ES-I3 (cell line): Measurements from ENCODE around the gene YAE1.
"Not testable (repeated sequence)": the region's sequence is repeated elsewhere in the genome, so short reads cannot be mapped to it uniquely, and the experiment has no call there.

ENCODE experiments used
- H3K36me3 ChIP-seq: 2 replicates; pipeline ENCODE4 v1.6.1; 2013; ENCODE audit warnings: mild to moderate bottlenecking, low read length, control low read depth, moderate library complexity; ENCODE audit not compliant: insufficient read depth
- H3K4me1 ChIP-seq: 2 replicates; pipeline ENCODE4 v1.6.1; 2013; ENCODE audit warnings: mild to moderate bottlenecking, control low read depth, low read length; ENCODE audit not compliant: insufficient read depth
- H3K9ac ChIP-seq: 2 replicates; pipeline ENCODE4 v1.6.1; 2013; ENCODE audit warnings: low read depth, mild to moderate bottlenecking, low read length, moderate library complexity
- H3K9me3 ChIP-seq: 2 replicates; pipeline ENCODE4 v1.6.1; 2013; ENCODE audit warnings: mild to moderate bottlenecking, low read length, moderate library complexity; ENCODE audit not compliant: control insufficient read depth, insufficient read depth

The YAE1 gene

DNA sequence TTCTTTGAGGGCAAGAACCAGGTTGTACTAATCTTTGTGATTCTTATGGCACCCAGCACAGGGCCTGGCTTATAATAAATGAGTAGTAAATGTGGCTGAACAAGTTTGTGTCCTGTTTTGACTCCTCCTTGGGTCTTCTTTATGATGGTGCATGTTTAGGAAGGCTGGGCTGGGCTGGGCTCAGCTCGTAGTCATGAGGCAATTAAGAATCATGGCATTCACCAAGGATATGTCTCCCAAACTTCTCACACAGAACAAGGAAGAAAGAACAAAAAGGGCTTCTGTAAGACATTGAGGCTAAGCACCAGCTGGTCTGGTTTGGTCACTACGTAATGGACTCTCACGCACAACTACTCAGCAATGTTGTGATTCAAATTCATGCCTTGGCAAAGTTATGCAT lies 30.5 kb upstream of the YAE1 start:
- H3K9me3 ChIP-seq, result no peaks in the 10 kb centered on the region
- H3K36me3 ChIP-seq, result no peaks in the 10 kb centered on the region
- no peak overlapping the region for H3K9ac ChIP-seq
- 0 out of 2 replicates have a peak, but pooled peaks cover 12% of the 10 kb centered on the region for H3K4me1 ChIP-seq

DNA sequence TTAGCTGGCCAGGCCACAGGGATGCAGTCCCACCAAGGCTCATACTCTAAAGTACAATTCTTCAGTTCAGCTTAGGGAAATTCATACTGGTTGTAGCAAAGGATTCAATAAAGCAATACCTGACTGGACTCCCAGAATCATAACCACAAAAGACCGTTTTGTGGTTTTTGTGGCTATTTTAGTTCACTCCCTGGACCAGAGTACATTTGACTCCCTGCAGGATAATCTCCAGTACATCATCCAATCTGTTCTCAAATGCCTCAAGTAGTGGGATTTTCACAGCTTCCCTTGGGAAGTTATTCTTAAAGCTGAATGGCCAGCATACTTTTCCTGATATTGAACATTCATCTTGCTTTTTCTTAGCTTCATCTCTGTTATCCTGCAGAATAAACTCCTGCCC lies 29.3 kb upstream of the YAE1 start:
- Histone ChIP-seq H3K36me3 (no peaks in the 10 kb centered on the region), H3K9ac (no peak overlapping the region), H3K9me3 (no peaks in the 10 kb centered on the region), H3K4me1 (0 out of 2 replicates have a peak, but pooled peaks cover 10% of the 10 kb centered on the region)

DNA sequence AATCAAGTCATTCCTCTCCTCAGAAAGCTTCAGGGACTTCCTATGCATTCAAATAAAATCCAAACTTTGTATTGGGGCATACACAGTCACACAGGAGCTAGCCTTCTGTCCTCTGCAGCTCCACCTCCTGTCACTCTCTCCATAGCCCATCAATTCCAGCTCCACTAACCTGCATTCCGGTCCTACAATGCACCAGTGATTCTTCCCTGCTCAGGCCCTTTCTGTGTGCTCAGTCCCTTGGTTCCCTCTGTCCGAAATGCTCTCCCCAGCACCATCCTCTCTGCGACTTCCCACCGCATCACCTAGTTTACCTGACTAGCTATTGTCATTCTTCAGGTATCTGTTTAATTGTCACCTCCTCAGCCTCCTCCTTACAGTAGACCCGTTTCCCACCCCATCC lies 26.4 kb upstream of the YAE1 start:
- H3K36me3 ChIP-seq, result no peaks in the 10 kb centered on the region
- H3K4me1 ChIP-seq, result 0 out of 2 replicates have a peak, but pooled peaks cover 10% of the 10 kb centered on the region
- H3K9me3 ChIP-seq, result no peaks in the 10 kb centered on the region
- H3K9ac ChIP-seq, result no peak overlapping the region

DNA sequence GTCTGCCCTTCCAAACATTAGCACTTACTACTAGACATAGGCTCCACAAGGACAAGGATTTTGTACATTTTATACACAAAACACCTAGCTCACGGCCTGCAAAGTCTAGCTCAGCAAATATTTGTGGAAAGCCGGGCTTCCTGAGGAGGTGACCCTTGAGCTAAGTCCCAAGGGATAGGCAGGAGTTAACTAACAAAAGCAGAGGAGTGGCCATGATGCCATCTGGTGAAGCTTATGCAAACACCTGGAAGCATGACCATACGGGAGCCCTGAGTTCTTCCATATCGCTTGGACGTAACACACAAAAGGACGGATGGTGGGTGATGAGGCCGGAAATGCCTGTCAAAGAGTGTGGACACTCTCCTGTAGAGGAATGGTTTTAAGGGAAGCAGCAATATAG lies 25.9 kb upstream of the YAE1 start:
- H3K9ac ChIP-seq, result no peak overlapping the region
- no peaks in the 10 kb centered on the region for H3K36me3 ChIP-seq
- 0 out of 2 replicates have a peak, but pooled peaks cover 10% of the 10 kb centered on the region for H3K4me1 ChIP-seq
- H3K9me3 ChIP-seq, result no peaks in the 10 kb centered on the region

DNA sequence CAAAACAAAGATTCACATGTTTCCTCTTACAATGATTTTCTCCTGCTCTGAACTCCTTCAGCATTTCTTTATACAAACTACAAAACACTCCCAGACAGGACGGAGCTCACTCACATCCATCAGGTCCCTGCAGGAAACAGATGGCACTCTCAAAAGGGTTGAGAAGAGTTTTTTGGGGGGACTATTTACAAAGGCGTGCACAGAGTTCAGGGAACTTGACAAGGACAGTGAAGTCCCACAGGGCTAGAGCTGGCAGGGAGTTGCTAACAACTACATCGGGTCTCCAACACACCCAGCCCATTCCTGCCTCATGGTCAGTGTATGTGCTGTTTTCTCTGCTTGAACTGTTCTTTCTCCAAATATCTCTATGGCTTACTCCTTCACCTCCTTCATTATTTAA lies 24.7 kb upstream of the YAE1 start:
- H3K36me3 ChIP-seq, result no peaks in the 10 kb centered on the region
- H3K9ac ChIP-seq, result no peak overlapping the region
- 0 out of 2 replicates have a peak, but pooled peaks cover 10% of the 10 kb centered on the region for H3K4me1 ChIP-seq
- no peaks in the 10 kb centered on the region for H3K9me3 ChIP-seq

DNA sequence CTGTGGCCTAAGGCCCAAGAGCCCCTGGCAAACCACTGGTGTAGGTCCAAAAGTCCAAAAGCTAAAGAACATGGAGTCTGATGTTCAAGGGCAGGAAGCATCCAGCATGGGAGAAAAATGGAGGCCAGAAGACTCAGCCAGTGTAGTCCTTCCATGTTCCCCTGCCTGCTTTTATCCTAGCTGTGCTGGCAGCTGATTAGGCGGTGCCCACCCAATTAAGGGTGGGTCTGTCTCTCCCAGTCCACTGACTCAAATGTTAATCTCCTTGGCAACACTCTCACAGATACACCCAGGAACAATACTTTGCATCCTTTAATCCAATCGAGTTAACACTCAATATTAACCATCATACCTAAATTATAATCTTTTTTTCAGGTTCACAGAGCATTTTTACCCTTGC lies 21.4 kb upstream of the YAE1 start:
- H3K36me3 ChIP-seq, H3K9ac ChIP-seq, H3K4me1 ChIP-seq: not testable (repeated sequence)
- H3K9me3 ChIP-seq, result peaks cover 11% of the 10 kb centered on the region

DNA sequence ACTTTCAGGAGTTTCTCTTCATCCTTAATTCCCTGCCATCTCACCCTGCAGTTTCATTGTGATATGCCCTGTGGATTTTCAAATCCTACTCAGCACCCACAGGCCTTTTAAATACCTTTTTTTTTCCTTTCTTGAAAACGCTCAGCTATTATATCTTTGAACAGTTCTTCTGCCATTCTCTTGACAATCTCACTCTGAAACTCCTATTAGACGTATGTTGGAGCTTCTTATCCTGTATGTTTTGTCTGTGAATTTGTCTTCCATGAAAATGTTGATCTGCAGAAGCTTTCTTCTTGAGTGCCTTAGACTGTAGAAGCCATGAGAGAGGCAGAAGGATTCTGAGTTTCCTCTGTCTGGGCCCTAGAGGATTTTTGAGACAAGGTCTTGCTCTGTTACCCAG lies 18.9 kb upstream of the YAE1 start:
- H3K9me3 ChIP-seq, result peaks cover 11% of the 10 kb centered on the region
- no peaks in the 10 kb centered on the region for H3K4me1 ChIP-seq
- H3K9ac ChIP-seq, result no peak overlapping the region
- no peaks in the 10 kb centered on the region for H3K36me3 ChIP-seq

DNA sequence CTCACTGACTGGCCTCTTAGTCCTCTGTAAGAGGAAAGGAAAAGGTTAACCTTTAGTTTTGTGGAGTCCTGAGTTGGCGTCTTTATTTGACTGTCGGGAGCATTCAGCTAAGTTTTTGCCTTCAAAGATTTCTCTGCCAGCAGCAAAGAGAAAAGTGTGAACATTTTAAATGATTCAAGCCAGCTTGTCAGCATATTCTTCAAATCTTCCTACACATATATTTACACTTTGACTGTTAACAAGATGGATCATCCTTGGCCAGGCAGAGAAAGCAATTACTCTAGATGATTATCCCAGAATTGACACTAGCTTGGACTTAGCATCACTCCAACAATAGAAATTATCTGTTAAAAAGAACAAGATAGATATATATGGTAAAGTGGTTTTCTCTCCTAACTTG lies 15.8 kb upstream of the YAE1 start:
- H3K4me1 ChIP-seq, result no peaks in the 10 kb centered on the region
- no peak overlapping the region for H3K9ac ChIP-seq
- no peaks in the 10 kb centered on the region for H3K36me3 ChIP-seq

DNA sequence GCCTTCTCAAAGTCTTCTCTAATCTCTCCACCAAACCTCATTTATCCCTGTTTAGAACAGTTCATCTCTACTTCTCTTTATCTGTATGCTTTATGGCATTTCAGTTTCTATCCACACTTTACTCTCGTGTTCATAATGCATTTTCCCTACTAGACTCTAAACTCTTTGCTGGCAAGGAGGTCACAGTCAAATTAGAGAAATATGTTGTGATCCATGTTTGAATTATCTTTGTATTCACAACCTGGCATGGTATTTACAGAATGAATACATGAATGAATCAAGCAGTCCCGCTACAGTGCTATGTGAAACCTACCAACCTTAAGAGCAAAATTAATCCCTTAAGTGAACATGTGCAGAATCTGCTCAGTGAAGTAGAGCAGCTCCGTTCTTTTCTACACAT lies 12.8 kb upstream of the YAE1 start:
- Histone ChIP-seq H3K9me3 (no peaks in the 10 kb centered on the region; the same call in 1 of the 2 replicates), H3K36me3 (no peaks in the 10 kb centered on the region), H3K4me1 (no peaks in the 10 kb centered on the region), H3K9ac (no peak overlapping the region)

More for the DNA sequence above, 15.8 kb upstream of the YAE1 start:
- H3K9me3 ChIP-seq, result peaks cover 11% of the 10 kb centered on the region

DNA sequence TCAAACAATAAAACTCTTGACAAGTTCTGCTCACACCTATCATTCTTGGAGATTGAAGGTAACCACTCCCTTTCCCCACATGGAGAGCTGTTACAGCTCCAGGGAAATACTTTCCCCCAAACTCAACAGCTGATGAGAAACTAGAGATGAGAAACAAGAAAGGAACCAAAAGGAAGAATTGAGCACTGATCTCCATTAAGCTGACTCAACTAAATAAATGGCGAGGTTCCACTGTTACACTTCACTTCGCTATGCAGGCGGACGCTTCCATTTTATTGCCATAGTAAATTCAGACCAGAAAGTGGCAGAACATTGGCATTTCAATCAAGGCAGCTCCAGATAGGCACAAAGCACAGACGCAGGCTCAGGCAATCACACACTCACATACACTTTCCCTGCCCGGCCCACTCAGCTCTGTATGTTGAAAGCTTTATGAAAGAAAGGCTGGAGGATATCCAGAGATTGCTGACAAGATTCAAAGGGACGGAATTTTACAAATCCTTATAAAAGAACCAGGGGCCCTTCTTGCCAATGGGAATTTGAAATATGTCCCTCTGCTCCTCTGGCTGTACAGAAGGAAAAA lies 11.5 kb upstream of the YAE1 start:
- Histone ChIP-seq H3K36me3 (no peaks in the 10 kb centered on the region), H3K9ac (no peak overlapping the region), H3K4me1 (no peaks in the 10 kb centered on the region), H3K9me3 (no peaks in the 10 kb centered on the region)

DNA sequence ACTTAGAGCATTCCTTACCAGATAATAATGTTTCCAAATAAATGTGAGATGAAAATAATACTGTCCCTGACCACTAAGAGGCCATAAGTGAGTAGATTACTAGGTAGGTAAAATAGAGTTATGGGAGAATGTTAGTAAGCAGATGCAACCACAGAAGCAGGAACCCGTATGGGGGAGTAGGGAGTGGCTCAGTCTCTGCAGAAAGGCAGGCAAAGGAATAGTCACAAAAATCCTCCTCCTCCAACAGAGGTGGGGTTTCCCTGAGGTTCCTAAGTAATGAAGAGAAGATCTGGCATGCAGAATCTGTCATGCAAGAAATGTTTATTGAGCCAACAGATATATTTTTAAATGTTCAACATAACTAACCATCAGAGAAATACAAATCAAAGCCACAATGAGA lies 9.0 kb upstream of the YAE1 start:
- H3K36me3 ChIP-seq, result no peaks in the 10 kb centered on the region
- peaks cover 6% of the 10 kb centered on the region; the same call in 1 of the 2 replicates for H3K4me1 ChIP-seq

DNA sequence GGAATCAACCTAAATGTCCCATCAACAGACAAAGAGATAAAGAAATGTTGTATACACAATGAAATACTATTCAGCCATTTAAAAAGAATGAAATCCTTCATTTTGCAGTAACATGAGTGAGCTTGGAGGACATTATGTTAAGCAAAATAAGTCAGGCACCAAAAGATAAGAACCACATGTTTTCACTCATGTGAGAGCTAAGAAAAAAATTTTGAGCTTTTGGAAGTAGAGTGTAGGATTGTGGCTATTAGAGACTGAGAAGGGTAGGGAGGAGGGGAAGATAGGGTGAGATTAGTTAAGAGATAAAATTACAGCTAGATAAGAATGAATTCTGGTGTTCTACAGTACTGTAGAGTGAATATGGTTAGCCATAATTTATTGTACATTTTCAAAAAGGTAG lies 8.3 kb upstream of the YAE1 start:
- H3K4me1 ChIP-seq, result peaks cover 6% of the 10 kb centered on the region; the same call in 1 of the 2 replicates
- no peak overlapping the region for H3K9ac ChIP-seq
- no peaks in the 10 kb centered on the region for H3K9me3 ChIP-seq
- no peaks in the 10 kb centered on the region for H3K36me3 ChIP-seq

More for the DNA sequence above, 9.0 kb upstream of the YAE1 start:
- Histone ChIP-seq H3K9ac (no peak overlapping the region), H3K9me3 (no peaks in the 10 kb centered on the region)

DNA sequence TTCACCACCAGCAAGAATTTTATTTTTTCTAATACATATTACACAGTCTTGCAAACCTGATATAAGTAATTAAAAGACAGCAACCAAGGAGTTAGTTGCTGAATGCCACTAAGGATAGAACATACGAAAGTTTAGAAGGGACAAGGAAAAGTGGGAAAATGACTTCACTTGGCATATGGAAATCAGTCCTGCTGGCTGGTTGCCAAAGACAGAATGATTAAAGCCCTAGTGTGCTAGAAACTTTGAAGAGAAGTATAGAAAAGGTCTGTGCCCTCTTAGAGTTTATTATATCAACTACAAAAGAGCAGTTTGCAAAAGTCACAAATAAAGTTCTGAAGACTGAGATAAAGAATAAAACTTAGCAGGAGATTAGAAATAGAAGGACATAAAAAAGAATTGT lies 5.8 kb upstream of the YAE1 start:
- peaks cover 6% of the 10 kb centered on the region; the same call in 1 of the 2 replicates for H3K4me1 ChIP-seq
- H3K36me3 ChIP-seq, result no peaks in the 10 kb centered on the region
- H3K9me3 ChIP-seq, result no peaks in the 10 kb centered on the region

DNA sequence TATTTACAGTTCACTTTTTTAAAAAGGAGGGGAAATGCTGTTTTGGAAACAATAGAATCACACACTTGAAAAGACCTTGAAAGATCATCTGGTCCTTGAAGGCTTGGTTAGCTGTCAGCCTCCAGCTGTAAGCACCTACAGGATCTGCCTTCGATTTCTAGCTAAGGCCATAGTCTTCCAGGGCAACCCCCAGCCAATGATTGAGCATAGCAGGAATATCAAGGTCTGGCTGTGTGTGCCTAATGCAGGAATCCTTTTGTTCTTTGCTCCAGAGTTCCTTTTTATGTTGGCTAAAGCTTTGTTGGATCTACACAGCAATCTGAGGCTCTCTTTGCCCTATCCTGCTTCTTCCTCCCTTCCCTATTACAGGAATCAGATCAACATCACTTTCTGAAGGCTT lies 5.2 kb upstream of the YAE1 start:
- peaks cover 6% of the 10 kb centered on the region; the same call in 1 of the 2 replicates for H3K4me1 ChIP-seq
- no peaks in the 10 kb centered on the region for H3K36me3 ChIP-seq
- H3K9me3 ChIP-seq, result no peaks in the 10 kb centered on the region
- H3K9ac ChIP-seq, result no peak overlapping the region

More for the DNA sequence above, 5.8 kb upstream of the YAE1 start:
- H3K9ac ChIP-seq, result no peak overlapping the region

DNA sequence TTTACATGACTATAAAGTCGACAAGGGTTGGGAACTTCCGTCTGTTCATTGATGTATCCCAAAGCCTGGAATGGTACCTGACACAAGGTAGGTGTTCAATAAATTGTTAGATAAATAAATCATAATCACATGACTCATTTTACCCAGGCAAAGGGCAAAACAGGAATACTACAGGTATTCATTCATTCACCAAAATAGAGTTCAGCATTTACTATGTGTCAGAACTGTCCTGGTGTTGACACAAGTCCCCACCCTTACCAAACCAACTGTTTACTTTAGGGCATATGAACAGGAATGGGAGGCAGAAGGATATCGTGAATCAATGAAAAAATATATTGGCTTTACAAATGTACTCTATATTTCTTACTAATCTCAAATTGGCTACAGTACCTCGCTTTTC lies 666 bp upstream of the YAE1 start:
- peak overlapping the region; percentile 84 for H3K9ac ChIP-seq
- no peaks in the 10 kb centered on the region for H3K36me3 ChIP-seq
- H3K4me1 ChIP-seq, result peaks cover 6% of the 10 kb centered on the region; the same call in 1 of the 2 replicates
- H3K9me3 ChIP-seq, result no peaks in the 10 kb centered on the region
